ENCODE data around the gene TSGA10IP.

The TSGA10IP gene

GRCh38 chr11:65961267-65962140 lies 16.2 kb downstream of the TSGA10IP start, which contains the start of gene SART1:
Gene SART1, plus strand, starts transcription at chr11:65961734. Its CDS starts 47 bp downstream, at chr11:65961781.
- Mint-ChIP-seq H3K4me1 (peaks cover 25% of the 10 kb centered on the region), H3K27ac (peak within 1 kb of the TSS; percentile 95 to 99 (median 99)), H3K27me3 (ENCODE audit: low read depth) (no peaks in the 10 kb centered on the region), H3K4me3 (peak within 1 kb of the TSS; percentile 93 to 99 (median 98)), H3K36me3 (ENCODE audit: low read depth) (peaks cover 26% of the 10 kb centered on the region), H3K9me3 (no peaks in the 10 kb centered on the region)
- TF ChIP-seq CTCF (IDR thresholded peaks at IDR 0.05; ENCODE audit: unreplicated experiment in 3 of 3), result no peak

DNA sequence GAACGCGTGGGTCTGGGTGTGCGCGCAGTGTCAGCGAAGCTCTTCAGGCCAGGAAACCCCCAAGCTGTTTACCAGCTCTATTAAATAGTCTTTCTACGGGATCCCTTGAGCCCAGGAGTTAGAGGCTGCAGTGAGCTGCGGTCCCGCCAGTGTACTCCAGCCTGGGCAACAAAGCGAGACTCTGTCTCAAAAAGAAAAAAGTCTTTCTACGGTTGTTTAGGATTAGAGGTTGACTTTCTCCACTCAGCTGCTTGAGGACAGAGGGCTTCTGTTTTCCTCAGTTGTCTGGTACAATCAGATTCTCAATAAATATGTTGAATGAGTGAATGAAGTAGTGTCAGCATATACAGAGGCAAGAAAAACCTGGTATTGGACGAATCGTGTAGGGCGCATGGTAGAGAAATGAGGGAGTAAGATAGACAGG lies 16.9 kb downstream of the TSGA10IP start:
- peaks cover 28% of the 10 kb centered on the region for H3K36me3 Mint-ChIP-seq (ENCODE audit: low read depth)
- TF ChIP-seq CTCF (IDR thresholded peaks at IDR 0.05; ENCODE audit: unreplicated experiment in 3 of 3), result no peak

GRCh38 chr11:65964906-65965305 lies 19.6 kb downstream of the TSGA10IP start:
- Mint-ChIP-seq H3K27me3 (ENCODE audit: low read depth) (no peaks in the 10 kb centered on the region), H3K4me1 (peaks cover 35% of the 10 kb centered on the region), H3K27ac (no peak overlapping the region), H3K36me3 (ENCODE audit: low read depth) (peaks cover 45% of the 10 kb centered on the region), H3K4me3 (peak overlapping the region in 1 of 3 experiments; percentile 74), H3K9me3 (no peaks in the 10 kb centered on the region)
- no peak for TF ChIP-seq CTCF (IDR thresholded peaks at IDR 0.05; ENCODE audit: unreplicated experiment in 3 of 3)

More for the DNA sequence above, 16.9 kb downstream of the TSGA10IP start:
- Mint-ChIP-seq H3K9me3 (no peaks in the 10 kb centered on the region), H3K4me3 (peak overlapping the region; percentile 93 to 99 (median 98)), H3K27me3 (ENCODE audit: low read depth) (no peaks in the 10 kb centered on the region), H3K27ac (peak overlapping the region in 2 of 3 experiments; percentile 24 to 55), H3K4me1 (peaks cover 25% of the 10 kb centered on the region)

GRCh38 chr11:65965986-65966762 lies 20.9 kb downstream of the TSGA10IP start:
- Mint-ChIP-seq H3K36me3 (ENCODE audit: low read depth) (peaks cover 52% of the 10 kb centered on the region), H3K9me3 (no peaks in the 10 kb centered on the region), H3K27ac (no peak overlapping the region), H3K27me3 (ENCODE audit: low read depth) (peaks cover 3% of the 10 kb centered on the region), H3K4me3 (peak overlapping the region in 1 of 3 experiments; percentile 11), H3K4me1 (peaks cover 35% of the 10 kb centered on the region)
- no peak for TF ChIP-seq CTCF (IDR thresholded peaks at IDR 0.05; ENCODE audit: unreplicated experiment in 3 of 3)

GRCh38 chr11:65967329-65967934 lies 22.2 kb downstream of the TSGA10IP start:
- Mint-ChIP-seq H3K36me3 (ENCODE audit: low read depth) (peaks cover 58% of the 10 kb centered on the region), H3K4me1 (peaks cover 25% of the 10 kb centered on the region), H3K9me3 (no peaks in the 10 kb centered on the region), H3K4me3 (no peak overlapping the region), H3K27me3 (ENCODE audit: low read depth) (peaks cover 3% of the 10 kb centered on the region), H3K27ac (no peak overlapping the region)
- no peak for TF ChIP-seq CTCF (IDR thresholded peaks at IDR 0.05; ENCODE audit: unreplicated experiment in 3 of 3)
